ENCODE measurements around the gene EPB41. TPM values are rescaled to one million over a fixed set of nuclear protein-coding genes. Genes with fewer than 3 reads are reported as not detected.
"Not testable (repeated sequence)": the region's sequence is repeated elsewhere in the genome, so short reads cannot be mapped to it uniquely, and the experiment has no call there.

EPB41 gene
- total RNA-seq, 1 experiment from 2014 or later: 41.7 TPM

GRCh38 chr1:29044010-29044409 lies 129.6 kb downstream of the EPB41 start:
- ChIA-PET RAD21 (ENCODE audit: low non-redundant PET in 1 of 2, low total read pairs in 2 of 2, uncharacterized antibody in 2 of 2, unreplicated experiment in 2 of 2) (no interaction called here), CTCF (no interaction called here), POLR2A (no interaction called here)
- intact Hi-C loops (cut with micrococcal nuclease): no loop called here
- ATAC-seq: no peak
- DNase-seq (ENCODE audit: low read depth, low spot score): no peak
- no peak overlapping the region for H2AFZ ChIP-seq (ENCODE audit: low read depth, low read length, poor library complexity, severe bottlenecking)
- no peaks in the 10 kb centered on the region for H3K27me3 ChIP-seq (ENCODE audit: insufficient read depth, low read length)
- TF ChIP-seq ELF1 (IDR thresholded peaks at IDR 0.05; ENCODE audit: borderline replicate concordance, low read depth): no peak
- no peak for TF ChIP-seq ZNF274 (IDR thresholded peaks at IDR 0.05; ENCODE audit: low read depth, low read length)
- TF ChIP-seq REST (IDR thresholded peaks at IDR 0.05; ENCODE audit: low read depth): no peak
- TF ChIP-seq CEBPB (IDR thresholded peaks at IDR 0.05; ENCODE audit: low read depth): no peak
- no peak for TF ChIP-seq SRF (IDR thresholded peaks at IDR 0.05; ENCODE audit: low read depth)
- no peak for TF ChIP-seq SP1 (IDR thresholded peaks at IDR 0.05; ENCODE audit: low read depth)
- no peak for TF ChIP-seq POLR2A (IDR thresholded peaks at IDR 0.05; ENCODE audit: borderline replicate concordance, extremely low read depth, insufficient read depth, insufficient read length)
- no peak for TF ChIP-seq EZH2phosphoT487 (IDR thresholded peaks at IDR 0.05; ENCODE audit: borderline replicate concordance)
- no peaks in the 10 kb centered on the region; a peak in 1 of 4 replicates for H3K36me3 ChIP-seq (ENCODE audit: control insufficient read depth in 1 of 2, insufficient read depth in 2 of 2, low read length in 2 of 2)
- H3K9me3 ChIP-seq (ENCODE audit: control insufficient read depth in 1 of 2, insufficient read depth in 1 of 2, low read depth in 1 of 2, low read length in 2 of 2): no peaks in the 10 kb centered on the region
- H3K9ac ChIP-seq (ENCODE audit: low read length): no peak overlapping the region
- no peak overlapping the region for H3K4me2 ChIP-seq (ENCODE audit: low read length)
- H3K27ac ChIP-seq (ENCODE audit: low read depth, low read length): no peak overlapping the region
- H3K4me3 ChIP-seq (replicated peaks in 1 of 2; ENCODE audit: low read depth in 1 of 2, low read length in 2 of 2): no peak overlapping the region
- BruUV-seq (replicated peaks): no TSS peak
- H4K20me1 ChIP-seq (ENCODE audit: insufficient read depth): no peaks in the 10 kb centered on the region
- H3K79me2 ChIP-seq (ENCODE audit: insufficient read depth, low read length): no peaks in the 10 kb centered on the region
- no peaks in the 10 kb centered on the region for H3K9me2 ChIP-seq (ENCODE audit: insufficient read depth)
- H3K4me1 ChIP-seq (ENCODE audit: control insufficient read depth in 1 of 2, insufficient read depth in 2 of 2, low read length in 2 of 2): no peaks in the 10 kb centered on the region

- H3K27ac ChIP-seq (ENCODE audit: low read depth, low read length); DNase-seq (ENCODE audit: low read depth, low spot score); H3K4me3 ChIP-seq (replicated peaks in 1 of 2; ENCODE audit: low read depth in 1 of 2, low read length in 2 of 2); CTCF ChIA-PET; ATAC-seq; H3K4me2 ChIP-seq (ENCODE audit: low read length); H2AFZ ChIP-seq (ENCODE audit: low read depth, low read length, poor library complexity, severe bottlenecking); POLR2A ChIA-PET; H3K27me3 ChIP-seq (ENCODE audit: insufficient read depth, low read length); intact Hi-C loops (cut with micrococcal nuclease); RAD21 ChIA-PET (ENCODE audit: low non-redundant PET in 1 of 2, low total read pairs in 2 of 2, uncharacterized antibody in 2 of 2, unreplicated experiment in 2 of 2); H3K9ac ChIP-seq (ENCODE audit: low read length); H3K36me3 ChIP-seq (ENCODE audit: control insufficient read depth in 1 of 2, insufficient read depth in 2 of 2, low read length in 2 of 2); H3K9me3 ChIP-seq (ENCODE audit: control insufficient read depth in 1 of 2, insufficient read depth in 1 of 2, low read depth in 1 of 2, low read length in 2 of 2); H3K79me2 ChIP-seq (ENCODE audit: insufficient read depth, low read length); H3K9me2 ChIP-seq (ENCODE audit: insufficient read depth); BruUV-seq (replicated peaks); H4K20me1 ChIP-seq (ENCODE audit: insufficient read depth); H3K4me1 ChIP-seq (ENCODE audit: control insufficient read depth in 1 of 2, insufficient read depth in 2 of 2, low read length in 2 of 2): not testable (repeated sequence)
Measured at GRCh38 chr1:29045663-29046062, 131.3 kb downstream of the EPB41 start.
